Activated naive CD4-positive, alpha-beta T cell treated with anti-CD3 and anti-CD28 coated beads for 36 hours (primary cell): ENCODE results near the gene TSPY2. TPM values are rescaled to one million over a fixed set of nuclear protein-coding genes. Genes with fewer than 3 reads are reported as not detected.
"Not testable (repeated sequence)": the region's sequence is repeated elsewhere in the genome, so short reads cannot be mapped to it uniquely, and the experiment has no call there.

Source experiments
- CTCF ChIA-PET: fragments of 350-600 bp; sonication (Branson Sonifier 250); formaldehyde crosslinking; loops from one replicate; lab custom pipeline; 2021; ENCODE audit warnings: antibody characterized with exemption; lab: Charles Lee
- DNase-seq: peaks from one replicate; pipeline ENCODE4 v3.0.0-alpha.2; 2020
- H3K27ac Mint-ChIP-seq: one replicate; pipeline ENCODE4 v1.8.0; 2021; ENCODE audit warnings: mild to moderate bottlenecking, mixed read lengths
- H3K27me3 Mint-ChIP-seq: one replicate; pipeline ENCODE4 v1.8.0; 2021; ENCODE audit warnings: low read depth, mixed read lengths
- H3K36me3 Mint-ChIP-seq: one replicate; pipeline ENCODE4 v1.8.0; 2021; ENCODE audit warnings: low read depth, mixed read lengths
- H3K4me1 Mint-ChIP-seq: one replicate; pipeline ENCODE4 v1.8.0; 2021; ENCODE audit warnings: low read depth, mixed read lengths
- H3K4me3 Mint-ChIP-seq: one replicate; pipeline ENCODE4 v1.8.0; 2021; ENCODE audit warnings: mild to moderate bottlenecking, moderate library complexity, mixed read lengths
- H3K9me3 Mint-ChIP-seq: one replicate; pipeline ENCODE4 v1.8.0; 2021; ENCODE audit warnings: mixed read lengths
- intact Hi-C: fragments of 100-400 bp; cut with micrococcal nuclease; formaldehyde crosslinking; loops from one replicate; pipeline ENCODE4 v1.15.1; 2023
- total RNA-seq, 2 experiments: library from RNA; stranded (reverse); gene quantifications; one replicate each; pipeline ENCODE4 v1.2.3, GENCODE V29; 2021

The TSPY2 gene
- not detected for total RNA-seq

GRCh38 chrY:6245923-6246322 lies at the start of gene TSPY2:
Gene TSPY2, plus strand, starts transcription at chrY:6246223. Its CDS starts 46 bp downstream, at chrY:6246269.
- H3K9me3 Mint-ChIP-seq, H3K4me3 Mint-ChIP-seq, CTCF ChIA-PET, DNase-seq, H3K27ac Mint-ChIP-seq, H3K27me3 Mint-ChIP-seq, H3K4me1 Mint-ChIP-seq, intact Hi-C loops, H3K36me3 Mint-ChIP-seq: not testable (repeated sequence)

GRCh38 chrY:6209565-6209964 lies 36.5 kb upstream of the TSPY2 start:
- DNase-seq, H3K4me1 Mint-ChIP-seq, H3K36me3 Mint-ChIP-seq, CTCF ChIA-PET, H3K9me3 Mint-ChIP-seq, H3K27ac Mint-ChIP-seq, H3K4me3 Mint-ChIP-seq, intact Hi-C loops, H3K27me3 Mint-ChIP-seq: not testable (repeated sequence)

GRCh38 chrY:6217045-6217444 lies 29.0 kb upstream of the TSPY2 start:
- H3K27me3 Mint-ChIP-seq, H3K4me1 Mint-ChIP-seq, H3K4me3 Mint-ChIP-seq, DNase-seq, CTCF ChIA-PET, intact Hi-C loops, H3K27ac Mint-ChIP-seq, H3K9me3 Mint-ChIP-seq, H3K36me3 Mint-ChIP-seq: not testable (repeated sequence)

- H3K27me3 Mint-ChIP-seq, DNase-seq, H3K36me3 Mint-ChIP-seq, H3K27ac Mint-ChIP-seq, H3K4me3 Mint-ChIP-seq, H3K4me1 Mint-ChIP-seq, intact Hi-C loops, H3K9me3 Mint-ChIP-seq, CTCF ChIA-PET: not testable (repeated sequence)
These were observed 23.8 kb downstream of the TSPY2 start for GRCh38 chrY:6269839-6270238.
